ENCODE data around the gene LCAT. TPM values are rescaled to one million over a fixed set of nuclear protein-coding genes. Genes with fewer than 3 reads are reported as not detected.

LCAT gene
- total and polyA plus RNA-seq, 8 donors, result 10.1 to 20.7 (median 17.6) TPM

GRCh38 chr16:67969254-67970039 is 25.5 kb upstream of the LCAT start:
- H3K27me3 ChIP-seq, result no peaks in the 10 kb centered on the region
- H3K36me3 ChIP-seq, result no peaks in the 10 kb centered on the region
- H3K27ac ChIP-seq, result peak overlapping the region; percentile 90 to 98 (median 95)
- peak overlapping the region; percentile 74 to 98 (median 86) for H3K4me3 ChIP-seq
- WGBS, 5 donors, result 31 to 38% (median 36%) methylated on average over 40 of the region's 40 CpGs
- intact Hi-C loops (cut with DNase I; ENCODE audit: low total_unique reads), result no loop called here
- no peaks in the 10 kb centered on the region for H3K9me3 ChIP-seq
- peak in 1 of 2 donors; percentile 50 for DNase-seq
- TF ChIP-seq EP300 (IDR thresholded peaks at IDR 0.05) (no peak), CTCF (IDR thresholded peaks at IDR 0.05) (no peak), POLR2A (IDR thresholded peaks at IDR 0.05) (no peak), POLR2AphosphoS5 (IDR thresholded peaks at IDR 0.05) (no peak)
- H3K4me1 ChIP-seq, result peaks cover 29 to 43% (median 36%) of the 10 kb centered on the region in 4 donors

- Histone ChIP-seq H3K27ac (peak within 1 kb of the TSS; percentile 90 to 98 (median 95)), H3K36me3 (no peaks in the 10 kb centered on the region), H3K27me3 (no peaks in the 10 kb centered on the region), H3K4me1 (peaks cover 36 to 51% (median 44%) of the 10 kb centered on the region in 4 donors), H3K4me3 (peak within 1 kb of the TSS; percentile 74 to 98 (median 86)), H3K9me3 (no peaks in the 10 kb centered on the region)
- intact Hi-C loops (cut with DNase I; ENCODE audit: low total_unique reads), result no loop called here
- 0 to 1% (median 1%) methylated on average over 21 to 78 of the region's 78 CpGs for WGBS, 5 donors
- peak; percentile 82 to 96 for DNase-seq
- TF ChIP-seq POLR2A (IDR thresholded peaks at IDR 0.05) (no peak), POLR2AphosphoS5 (IDR thresholded peaks at IDR 0.05) (peak; percentile 60 to 75 (median 68))
Observed at GRCh38 chr16:67968400-67969253, 24.7 kb upstream of the LCAT start, which contains the start of gene SLC12A4. SLC12A4 (minus strand) TSS chr16:67968637; CDS start chr16:67968553, 84 bp downstream.

GRCh38 chr16:67967958-67968399 is 24.1 kb upstream of the LCAT start:
- no peak for TF ChIP-seq POLR2A (IDR thresholded peaks at IDR 0.05)
- no peak for TF ChIP-seq EP300 (IDR thresholded peaks at IDR 0.05)
- TF ChIP-seq CTCF (IDR thresholded peaks at IDR 0.05), result no peak
- peak overlapping the region; percentile 74 to 98 (median 86) for H3K4me3 ChIP-seq
- H3K36me3 ChIP-seq, result peaks cover 2 to 6% (median 4%) of the 10 kb centered on the region in 4 donors
- H3K27me3 ChIP-seq, result no peaks in the 10 kb centered on the region
- H3K9me3 ChIP-seq, result no peaks in the 10 kb centered on the region
- intact Hi-C loops (cut with DNase I; ENCODE audit: low total_unique reads), result no loop called here
- peak overlapping the region; percentile 90 to 98 (median 95) for H3K27ac ChIP-seq
- H3K4me1 ChIP-seq, result peaks cover 42 to 58% (median 51%) of the 10 kb centered on the region in 4 donors
- DNase-seq, result peak; percentile 43 to 83
- 0 to 3% (median 1%) methylated on average over 22 to 45 of the region's 45 CpGs for WGBS, 5 donors

- TF ChIP-seq POLR2A (IDR thresholded peaks at IDR 0.05) (no peak), CTCF (IDR thresholded peaks at IDR 0.05) (no peak), EP300 (IDR thresholded peaks at IDR 0.05) (no peak), POLR2AphosphoS5 (IDR thresholded peaks at IDR 0.05) (no peak)
- peak overlapping the region; percentile 74 to 98 (median 86) for H3K4me3 ChIP-seq
- peaks cover 8 to 12% (median 10%) of the 10 kb centered on the region in 4 donors for H3K36me3 ChIP-seq
- WGBS, 5 donors, result 13 to 27% (median 18%) methylated on average over 18 of the region's 18 CpGs
- no peaks in the 10 kb centered on the region for H3K27me3 ChIP-seq
- intact Hi-C loops (cut with DNase I; ENCODE audit: low total_unique reads), result no loop called here
- DNase-seq, result no peak
- H3K4me1 ChIP-seq, result peaks cover 47 to 64% (median 55%) of the 10 kb centered on the region in 4 donors
- H3K9me3 ChIP-seq, result no peaks in the 10 kb centered on the region
- peak overlapping the region; percentile 90 to 98 (median 95) for H3K27ac ChIP-seq
Observed at GRCh38 chr16:67967183-67967957, 23.4 kb upstream of the LCAT start.

Measured in stomach (tissue), 9 donors.